Activated T-cell treated with anti-CD3 and anti-CD28 coated beads, Interleukin-2, amount 50 U/mL, for 1 hour (primary cell): Measurements from ENCODE around the gene UXS1.

ENCODE experiments used
- DNase-seq: peaks from one replicate; pipeline ENCODE4 v3.0.0-alpha.2; 2020

The UXS1 gene

DNA sequence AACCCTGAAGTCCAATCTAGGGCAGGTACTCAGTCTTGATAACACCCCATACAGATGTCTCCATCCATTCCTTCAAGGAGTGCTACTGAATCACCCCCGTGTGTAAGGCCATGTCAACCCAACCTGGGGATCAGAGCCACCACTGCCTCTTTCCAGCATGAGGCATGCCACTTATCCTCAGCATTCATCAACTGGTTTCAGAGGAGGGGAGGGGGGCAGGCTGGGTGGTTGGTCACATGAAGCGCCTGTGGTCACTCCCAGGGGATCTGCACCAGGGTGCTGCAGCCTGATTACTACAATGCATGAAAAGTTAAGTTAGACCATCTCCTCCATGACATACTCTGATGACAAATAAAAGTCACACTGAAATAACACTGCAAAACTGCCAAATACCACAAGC lies 65.0 kb downstream of the UXS1 start:
- no peak for DNase-seq

DNA sequence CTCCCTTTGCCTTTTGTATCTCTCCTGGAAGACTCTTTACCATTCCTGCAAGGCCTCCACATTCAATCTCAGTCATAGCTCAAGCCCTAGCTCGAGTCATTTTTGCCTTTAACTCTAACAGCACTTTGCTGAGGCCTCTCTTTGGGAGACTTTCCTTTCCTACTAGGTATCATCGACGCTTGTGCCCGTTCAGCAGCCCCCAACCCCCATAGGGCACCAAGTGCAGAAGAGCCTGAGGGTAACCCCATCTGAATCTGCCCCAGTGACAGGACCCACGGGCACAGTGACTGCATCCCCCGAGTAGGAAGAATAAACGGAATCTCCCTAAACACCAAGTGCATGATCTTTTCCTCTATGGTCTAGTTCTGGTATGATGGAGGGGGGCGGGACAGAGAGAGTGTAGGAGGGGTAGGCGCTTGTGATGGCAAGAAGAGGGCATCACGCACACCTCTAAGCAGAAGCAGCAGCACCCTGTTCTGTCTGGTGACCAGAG lies 66.3 kb downstream of the UXS1 start:
- DNase-seq = no peak

DNA sequence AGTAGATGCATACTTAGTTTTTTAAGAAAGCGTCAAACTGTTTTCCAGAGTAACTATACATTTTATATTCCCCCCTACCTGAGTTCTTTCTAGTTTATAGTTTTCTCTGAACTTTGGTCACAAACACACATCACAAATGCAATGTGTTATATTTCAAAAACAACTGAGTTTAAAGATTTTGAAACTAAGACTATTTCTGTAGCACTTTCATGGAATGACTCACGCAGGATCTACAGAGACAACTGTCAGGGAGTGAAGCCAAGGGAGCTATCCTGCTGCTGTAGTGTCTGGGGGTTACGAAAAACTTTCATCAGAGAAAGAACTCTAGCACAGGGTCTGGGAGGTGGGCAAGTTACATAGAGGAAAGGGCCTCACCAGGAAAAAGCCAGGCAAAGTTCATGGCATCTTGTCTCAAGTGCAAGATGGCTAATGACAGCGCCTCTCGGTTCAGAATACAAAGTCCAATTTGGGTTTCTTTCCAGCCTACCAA lies 66.8 kb downstream of the UXS1 start:
- DNase-seq = no peak

DNA sequence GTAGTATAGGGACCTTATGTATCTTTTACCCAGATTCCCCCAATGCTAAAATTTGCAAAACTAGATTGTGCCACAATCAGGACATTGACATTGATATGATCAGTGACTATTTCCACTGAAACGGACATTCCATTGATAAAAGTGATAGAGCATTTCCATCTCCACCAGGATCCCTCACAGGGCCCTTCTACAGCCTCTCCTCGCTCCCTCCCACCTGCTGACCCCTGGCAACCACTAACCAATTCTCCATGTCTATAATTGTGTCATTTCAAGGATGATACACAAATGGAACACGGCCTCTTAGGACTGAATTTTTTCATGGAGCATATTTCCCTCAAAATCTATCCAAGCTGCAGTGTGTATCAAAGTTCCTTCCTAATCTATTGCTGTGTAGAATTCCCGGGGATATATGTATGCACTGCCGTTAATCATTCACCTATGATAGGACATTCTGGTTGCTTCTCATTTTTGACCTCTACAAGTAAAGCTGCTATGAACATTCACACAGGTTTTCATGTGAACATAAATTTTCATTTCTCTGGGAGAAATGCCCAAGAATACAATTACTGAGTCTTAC lies 67.3 kb downstream of the UXS1 start:
- DNase-seq = no peak

DNA sequence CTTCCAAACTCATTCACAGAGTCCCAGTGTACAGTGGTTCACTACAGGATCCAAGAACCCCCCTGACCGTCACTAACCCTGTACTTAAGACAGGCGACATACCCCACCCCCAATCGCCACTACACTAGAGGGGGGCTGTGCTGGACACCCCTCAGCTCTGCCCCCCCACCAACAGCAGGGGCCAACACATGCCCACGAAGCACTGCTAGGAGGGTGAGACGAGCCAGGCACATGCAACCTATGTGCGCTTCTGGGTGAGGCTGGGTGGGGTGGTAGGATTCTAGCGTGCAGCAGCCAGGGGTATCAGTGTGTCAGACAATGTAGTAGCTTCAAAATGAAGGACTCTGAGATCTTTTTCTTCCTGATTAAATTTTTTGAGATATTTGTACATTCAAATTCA lies 67.8 kb downstream of the UXS1 start:
- DNase-seq = no peak

DNA sequence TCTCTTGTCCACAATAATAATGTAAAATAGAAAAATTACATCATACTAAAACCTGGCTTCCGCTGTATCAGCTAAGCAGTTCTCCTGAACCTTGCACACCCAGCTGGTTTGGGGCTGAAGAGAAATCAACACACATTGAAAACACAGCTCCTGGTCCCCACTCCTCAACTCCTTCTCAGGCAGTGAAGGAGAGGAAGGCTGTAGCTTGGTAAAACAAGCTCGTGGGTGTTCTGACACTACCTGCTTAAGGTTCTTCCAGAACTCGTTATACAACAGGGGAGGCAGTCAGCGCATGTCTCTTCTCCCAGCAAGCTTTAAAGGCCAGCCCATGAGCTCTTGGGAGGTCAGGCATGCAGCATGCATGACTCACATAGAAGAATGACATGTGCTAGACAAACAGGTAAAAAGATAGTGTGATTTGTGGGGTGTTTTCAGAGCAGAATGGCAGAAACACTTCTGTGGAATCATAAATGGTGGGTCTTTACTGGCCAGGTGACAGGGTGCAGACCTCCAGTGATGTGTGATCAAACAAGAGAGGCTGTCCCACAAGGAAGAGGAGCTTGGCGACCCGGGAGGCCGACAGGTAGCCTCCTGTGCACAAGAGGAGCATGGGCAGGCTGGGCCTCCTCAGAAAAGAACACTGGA lies 69.1 kb downstream of the UXS1 start:
- no peak for DNase-seq

DNA sequence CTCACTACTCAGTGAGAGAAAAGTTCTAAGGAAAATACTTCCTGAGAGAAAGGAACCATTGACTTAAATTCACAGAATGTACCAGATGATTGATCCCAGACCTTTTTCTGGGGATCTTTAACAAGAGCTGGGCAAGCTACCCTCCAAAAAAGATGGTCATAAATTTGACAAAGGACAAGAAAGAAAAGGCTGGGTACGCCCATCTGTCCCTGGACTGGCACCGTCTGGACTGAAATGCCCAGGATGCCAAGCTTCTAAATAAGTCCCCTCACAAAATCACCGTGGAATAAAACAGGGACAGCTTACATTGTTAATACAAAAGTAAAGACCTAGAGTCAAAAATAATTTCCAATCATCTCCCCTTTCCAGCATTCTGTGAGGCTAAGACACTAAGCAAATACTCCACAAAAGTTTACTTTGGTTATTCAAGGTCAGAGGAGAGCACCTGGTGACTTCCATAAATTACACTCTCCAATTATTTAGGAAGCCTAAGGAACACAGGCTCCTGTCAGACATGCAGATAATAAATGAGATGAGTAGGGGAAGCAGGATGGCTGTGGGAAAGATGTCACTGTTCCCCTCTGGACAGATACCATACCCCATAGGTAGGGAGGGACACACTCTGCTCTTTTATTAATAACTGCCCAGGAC lies 69.9 kb downstream of the UXS1 start:
- DNase-seq = no peak

DNA sequence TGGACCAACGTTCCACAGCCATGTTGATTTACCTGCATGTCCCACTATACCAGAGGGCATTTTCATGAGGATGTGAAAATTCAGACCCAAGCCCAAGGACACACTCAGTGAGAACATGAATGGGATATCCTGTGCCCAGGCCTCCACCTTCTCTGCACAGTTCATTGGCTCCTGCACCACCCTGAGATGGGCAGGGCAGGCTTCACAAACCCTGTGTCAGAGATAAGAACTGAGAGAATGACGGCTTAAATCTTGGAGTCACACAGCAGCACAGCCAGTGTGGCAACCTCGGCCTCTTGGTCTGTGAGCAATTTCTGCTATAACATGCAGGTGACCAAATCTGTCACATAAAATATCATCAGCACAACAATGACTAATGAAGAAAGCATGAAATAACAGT lies 71.9 kb downstream of the UXS1 start:
- DNase-seq = no peak

DNA sequence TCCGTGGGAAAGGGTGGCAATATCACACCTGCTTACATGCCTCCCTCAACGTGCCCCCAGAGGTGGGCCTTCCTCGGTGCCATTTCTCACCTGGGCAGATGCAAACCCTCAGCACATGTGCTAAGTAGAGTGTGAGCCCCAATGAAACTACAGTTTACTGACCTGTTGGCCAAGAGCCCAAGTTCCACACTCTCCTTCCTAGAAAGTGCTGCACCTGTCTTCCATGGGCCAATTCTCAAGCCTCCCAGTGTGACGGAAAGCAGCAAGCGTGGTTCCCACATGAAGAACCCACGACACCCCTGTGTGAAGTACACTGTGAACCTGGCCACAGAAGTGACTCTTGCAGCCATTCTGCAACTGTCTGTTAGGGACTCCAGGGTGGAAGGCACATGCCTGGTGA lies 73.7 kb downstream of the UXS1 start:
- no peak for DNase-seq

DNA sequence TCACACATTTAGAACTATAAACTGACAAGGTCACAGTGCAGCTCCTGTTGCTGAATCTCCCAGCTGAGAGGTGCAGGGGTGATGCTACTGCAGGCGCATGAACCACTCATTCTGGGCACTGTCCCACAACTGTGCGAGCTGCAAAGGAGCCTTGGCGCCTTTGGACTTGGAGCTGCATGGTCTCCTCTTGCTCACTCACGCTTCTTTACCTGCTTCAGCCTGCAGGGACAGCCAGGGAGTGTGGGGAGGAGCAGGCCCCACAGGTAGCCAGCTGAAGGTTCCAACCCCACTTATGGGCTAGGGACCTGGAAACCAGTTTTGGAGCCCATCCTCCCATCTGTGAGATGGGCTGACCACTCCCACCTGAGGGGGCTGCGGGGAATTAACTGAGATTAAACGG lies 75.0 kb downstream of the UXS1 start:
- DNase-seq = no peak

DNA sequence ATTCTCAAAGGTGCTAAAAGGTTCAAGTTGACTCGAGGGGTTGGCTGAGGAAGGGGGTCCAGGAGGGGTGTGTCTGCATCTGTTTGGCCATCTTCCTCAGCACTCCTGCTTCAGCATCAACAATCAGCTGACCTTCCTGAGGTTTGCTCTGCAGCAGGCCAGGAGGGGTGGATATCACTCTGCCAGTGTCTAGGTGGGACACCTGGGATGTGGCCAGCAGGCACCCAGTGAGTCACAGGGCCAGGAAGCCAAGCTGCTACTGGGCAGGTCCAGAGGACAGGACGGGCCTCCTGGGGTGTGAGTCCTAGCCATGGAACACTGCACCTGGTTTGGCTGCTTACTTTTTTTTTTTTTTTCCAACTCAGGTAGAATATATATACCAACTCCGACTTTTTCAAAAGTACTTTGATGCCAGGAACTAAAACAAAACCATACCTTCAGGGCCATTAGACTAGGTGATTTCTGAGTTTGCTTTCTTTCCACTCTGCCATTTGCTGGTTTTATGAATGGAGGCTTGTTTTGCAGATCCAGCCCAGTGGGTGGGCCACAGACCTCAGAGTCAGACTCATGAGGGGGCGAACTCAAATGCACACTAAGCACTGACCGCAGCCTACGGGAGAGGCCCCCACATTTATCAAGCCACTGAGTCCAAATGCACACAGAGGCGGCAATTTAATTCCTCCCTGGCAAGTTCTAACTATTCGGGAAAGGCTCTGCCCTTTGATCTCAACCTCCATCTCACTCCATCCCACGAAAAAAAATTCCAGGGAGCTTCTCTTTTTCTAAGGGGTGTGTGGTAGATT lies 76.0 kb downstream of the UXS1 start:
- DNase-seq = no peak

DNA sequence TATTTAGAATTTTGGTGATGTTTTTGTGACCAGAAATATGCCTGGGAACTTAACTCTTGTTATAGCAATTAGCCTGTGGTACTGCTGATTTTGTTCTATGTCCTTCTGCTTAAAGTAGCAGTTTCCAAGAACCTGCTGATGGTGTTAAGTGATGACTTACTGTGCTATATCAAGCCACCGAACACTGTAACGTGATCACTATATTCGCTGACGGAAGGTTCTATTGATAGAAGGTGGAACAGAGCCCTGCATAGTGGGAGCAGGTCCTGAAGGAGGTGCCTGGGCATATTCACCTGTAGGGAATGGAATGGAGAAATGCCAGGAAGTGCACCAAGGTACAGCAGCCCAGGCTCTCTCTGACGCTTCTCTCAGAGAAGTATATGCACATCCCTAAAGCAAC lies 76.8 kb downstream of the UXS1 start:
- no peak for DNase-seq

DNA sequence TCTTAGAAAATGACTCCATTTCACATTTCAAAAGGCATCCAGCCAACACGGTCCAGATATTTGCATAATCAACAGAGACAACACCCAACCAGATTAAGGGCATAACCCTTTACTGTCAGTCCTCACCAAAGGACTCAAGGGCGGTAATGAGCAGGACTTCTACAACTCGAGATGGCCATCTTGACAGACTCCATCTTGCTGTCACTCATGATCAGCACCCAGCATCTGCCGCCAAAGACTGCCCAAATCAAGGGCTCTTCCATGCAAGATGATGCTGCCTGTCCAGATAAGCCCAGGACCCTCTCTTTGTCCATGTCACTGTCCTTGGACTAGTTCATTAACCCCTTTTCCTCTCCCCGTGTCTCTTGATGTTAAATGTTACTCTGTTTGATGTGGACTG lies 77.9 kb downstream of the UXS1 start:
- DNase-seq = no peak

DNA sequence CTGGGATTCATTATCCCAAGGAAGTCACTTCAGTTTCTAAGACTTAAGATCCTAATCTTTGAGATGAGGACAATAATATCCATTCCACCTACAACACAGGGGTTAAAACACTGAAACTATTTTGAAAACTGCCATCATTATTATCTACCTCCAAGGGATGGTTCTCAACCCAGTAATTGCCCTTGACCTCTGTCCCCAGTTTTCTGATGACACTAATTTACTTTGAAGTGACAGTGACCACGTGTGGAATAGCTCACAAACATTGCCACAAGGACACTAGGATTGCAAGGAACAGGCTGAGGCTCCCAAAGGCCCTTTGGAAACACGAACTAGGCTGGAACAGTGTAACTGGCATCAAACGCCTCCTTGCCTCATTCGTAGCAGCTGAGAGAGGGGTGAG lies 78.4 kb downstream of the UXS1 start:
- no peak for DNase-seq

DNA sequence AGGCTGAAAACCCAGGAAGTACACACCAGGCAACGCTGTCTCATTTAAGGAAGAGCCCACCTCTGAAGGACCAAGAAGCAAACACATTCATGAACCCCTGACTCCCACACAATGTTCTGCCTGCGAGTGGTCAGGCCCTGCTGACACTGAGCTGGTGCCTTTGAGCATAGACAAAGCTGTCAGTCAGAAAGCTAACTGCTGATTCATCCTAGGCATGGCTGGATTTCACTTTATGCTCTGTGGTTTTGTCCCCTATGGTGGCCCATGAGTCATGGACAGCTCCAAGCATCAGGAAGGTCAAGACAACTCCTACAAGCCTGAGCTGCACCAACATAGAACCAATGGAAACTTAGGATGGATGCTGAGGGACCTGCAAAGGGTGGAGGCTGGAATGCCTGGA lies 78.9 kb downstream of the UXS1 start:
- DNase-seq = no peak

DNA sequence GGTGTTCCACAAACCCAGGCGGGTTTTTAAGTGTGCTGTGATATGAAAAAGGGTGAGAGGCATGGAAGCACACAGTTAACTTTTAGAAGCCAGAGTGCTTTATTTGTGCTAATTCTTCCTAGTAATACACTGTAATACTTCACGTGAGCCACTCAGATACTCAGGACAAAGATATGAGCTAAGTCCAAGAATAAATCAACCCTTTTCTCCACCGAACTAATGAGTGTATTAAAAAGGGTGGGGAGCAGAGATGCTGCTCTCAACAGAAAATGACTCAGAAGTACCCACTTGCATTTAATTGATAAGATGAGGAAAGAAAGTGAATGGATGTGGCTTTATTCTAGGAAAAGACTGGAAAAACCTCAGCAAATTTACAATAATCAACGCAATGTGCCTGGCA lies 79.9 kb downstream of the UXS1 start:
- no peak for DNase-seq

DNA sequence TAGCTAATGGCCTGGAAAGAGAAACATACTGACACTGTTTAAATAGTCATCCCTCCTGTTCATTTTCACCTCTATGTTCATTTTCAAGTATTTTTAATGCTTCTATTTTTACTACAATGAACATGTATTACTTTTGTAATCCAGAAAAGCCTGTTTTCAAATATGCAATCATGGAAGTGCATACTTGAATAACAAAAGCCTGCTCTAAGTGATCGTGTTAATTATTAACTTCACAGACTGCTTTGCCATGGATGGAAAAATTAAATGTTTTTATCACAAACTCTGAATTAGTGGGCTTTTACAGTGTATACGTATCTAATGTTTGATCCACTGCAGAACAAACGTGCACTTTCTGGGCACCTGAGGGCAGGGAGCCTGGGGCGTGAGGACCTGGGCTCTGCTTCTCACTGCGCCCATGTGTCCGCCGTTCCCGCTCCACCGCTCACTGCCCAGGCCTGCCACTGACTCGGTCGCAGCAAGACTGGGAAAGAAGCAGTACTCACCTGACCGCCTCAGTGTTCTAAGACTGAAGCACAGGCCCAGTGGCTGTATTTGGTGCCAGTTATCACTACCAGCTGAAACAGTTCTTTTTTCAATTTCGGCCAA lies 80.6 kb downstream of the UXS1 start:
- DNase-seq = no peak

DNA sequence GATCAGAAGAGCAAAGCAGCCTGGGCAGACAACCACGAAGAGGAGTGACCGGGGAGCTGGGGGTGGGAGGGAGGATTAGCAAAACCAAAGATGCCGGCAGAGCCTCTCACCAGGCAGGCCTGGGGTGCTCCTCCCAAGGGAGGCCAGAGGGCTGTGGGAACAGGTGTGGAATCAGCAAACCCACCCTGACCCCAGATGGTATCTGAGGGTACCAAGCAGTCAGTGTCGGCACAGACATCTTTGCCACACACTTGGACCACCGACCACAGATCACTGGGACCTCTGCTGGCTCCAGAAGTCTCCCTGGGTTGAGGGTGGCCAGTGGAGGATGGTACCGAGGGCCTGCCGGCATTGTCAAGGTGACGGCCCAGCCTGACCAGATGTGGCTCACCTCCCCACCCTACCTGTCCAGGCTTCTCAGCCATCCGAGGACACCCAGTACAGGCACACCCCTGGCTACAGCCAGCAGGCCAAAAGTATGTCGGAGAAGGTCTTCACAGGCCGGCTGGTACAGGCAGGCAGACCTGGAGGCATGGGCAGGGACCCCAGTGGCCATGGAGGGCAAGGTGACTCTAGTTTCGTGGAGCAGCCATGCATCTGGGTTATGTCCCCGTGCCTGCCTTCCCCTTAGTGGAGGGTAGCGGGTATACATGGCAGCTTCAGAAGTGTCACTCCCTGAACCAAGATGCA lies 82.1 kb downstream of the UXS1 start:
- no peak for DNase-seq

DNA sequence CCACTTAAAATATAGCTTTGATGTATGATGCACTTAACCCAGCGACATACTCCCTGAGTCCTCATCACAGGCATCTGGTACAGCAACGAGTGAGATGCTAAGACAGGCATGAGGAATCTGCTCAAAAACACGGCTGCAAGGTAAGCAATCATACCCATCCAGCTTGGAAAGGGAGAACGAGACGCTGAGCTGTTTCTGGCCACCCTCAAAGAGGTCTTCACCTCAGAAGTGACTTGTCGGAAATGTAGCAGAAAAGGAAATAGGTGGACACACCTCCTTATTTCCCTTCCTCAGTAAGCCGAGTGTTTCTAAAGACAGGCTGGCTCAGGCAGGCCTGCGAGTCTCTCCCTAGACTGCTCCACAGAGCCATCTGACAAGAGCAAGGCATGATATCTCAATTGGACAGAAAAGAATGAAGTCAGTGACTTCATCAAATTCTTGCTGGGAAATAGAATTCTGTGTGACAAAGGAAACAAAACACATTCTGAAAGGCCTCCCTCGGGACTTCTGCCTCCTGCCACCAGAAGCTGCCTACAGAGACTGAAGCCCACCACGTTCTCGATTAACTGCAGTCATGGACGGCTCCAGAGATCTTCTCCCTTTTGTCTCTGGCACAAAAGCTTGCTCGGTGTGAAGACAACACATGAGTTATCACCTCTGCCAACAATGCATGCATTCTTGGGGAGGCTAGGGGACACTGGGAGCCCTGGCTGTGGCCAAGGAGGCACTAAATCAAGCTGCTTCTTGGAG lies 84.3 kb downstream of the UXS1 start:
- no peak for DNase-seq

DNA sequence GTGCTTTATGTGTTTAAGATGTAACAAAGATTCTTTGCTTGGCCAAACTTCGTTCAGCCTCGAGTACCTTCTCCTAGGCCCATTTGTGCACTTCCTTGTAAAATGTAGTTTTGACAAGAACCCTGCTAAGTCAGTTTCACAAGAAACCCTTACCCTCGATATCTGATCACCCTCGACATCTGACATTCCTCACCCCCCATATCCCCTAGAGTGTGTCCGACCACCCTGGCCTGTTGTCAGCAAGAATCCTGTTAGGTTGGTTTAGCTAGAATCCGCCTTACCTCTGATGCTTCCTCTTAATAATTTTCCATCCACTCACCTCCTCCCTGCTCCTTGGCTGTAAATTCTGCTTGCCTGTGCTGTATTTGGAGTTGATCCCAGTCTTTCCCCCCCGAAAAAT lies 85.3 kb downstream of the UXS1 start:
- DNase-seq = no peak

DNA sequence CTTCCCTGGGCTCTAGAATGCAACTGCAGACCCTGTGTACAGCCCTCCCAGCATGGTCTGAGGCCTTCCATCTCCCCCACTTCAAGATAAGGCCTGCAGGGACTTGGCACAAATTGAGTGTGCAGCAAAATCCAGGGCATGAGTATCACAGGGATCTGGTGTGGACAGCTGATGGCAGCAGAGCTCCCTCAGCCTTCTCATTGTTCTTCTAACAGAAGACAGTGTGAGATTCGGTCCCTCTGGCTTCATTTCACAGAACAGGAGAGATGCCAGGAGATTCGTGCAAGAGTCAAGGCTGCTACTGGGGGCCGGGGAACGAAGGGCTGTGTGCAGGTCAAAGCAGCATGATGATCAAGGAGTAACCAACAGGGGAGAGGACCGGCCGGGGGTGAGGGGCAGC lies 85.8 kb downstream of the UXS1 start:
- no peak for DNase-seq
